ENCODE measurements around the gene CACNG1. TPM values are rescaled to one million over a fixed set of nuclear protein-coding genes. Genes with fewer than 3 reads are reported as not detected.

The CACNG1 gene
- polyA plus RNA-seq, 1 of the 3 experiments (the other 2 are of a cell fraction), result not detected

GRCh38 chr17:67055041-67055443, 10.7 kb downstream of the CACNG1 start:
- CTCF ChIA-PET, result no interaction called here
- H3K9ac ChIP-seq, result no peak overlapping the region
- peaks cover 0 to 3% of the 10 kb centered on the region in 2 experiments; a peak in 1 of 4 replicates for H3K4me1 ChIP-seq (ENCODE audit: control insufficient read depth in 1 of 2, insufficient read depth in 2 of 2, low read depth in 1 of 2, low read length in 1 of 2)
- no peaks in the 10 kb centered on the region for H3K36me3 ChIP-seq (replicated peaks in 1 of 2; ENCODE audit: control insufficient read depth in 1 of 2, insufficient read depth in 2 of 2, low read length in 1 of 2)
- H3K79me2 ChIP-seq (ENCODE audit: insufficient read depth), result no peaks in the 10 kb centered on the region
- DNase-seq, result no peak
- POLR2A ChIA-PET, result no interaction called here
- no peak overlapping the region for H3K4me2 ChIP-seq
- H3K9me2 ChIP-seq, result no peaks in the 10 kb centered on the region
- H4K20me1 ChIP-seq (ENCODE audit: insufficient read depth), result no peaks in the 10 kb centered on the region
- H2AFZ ChIP-seq (ENCODE audit: low read depth), result no peak overlapping the region
- H3F3A ChIP-seq (replicated peaks; ENCODE audit: insufficient read depth), result no peaks in the 10 kb centered on the region
- H3K4me3 ChIP-seq (ENCODE audit: low read depth in 2 of 2, low read length in 1 of 2), result no peak overlapping the region
- H3K9me3 ChIP-seq, result no peaks in the 10 kb centered on the region
- H3K27me3 ChIP-seq (ENCODE audit: insufficient read depth), result no peaks in the 10 kb centered on the region
- 93% methylated on average over 19 of the region's 19 CpGs for WGBS (ENCODE audit: low lambda C conversion rate)
- no peak overlapping the region for H3K27ac ChIP-seq (ENCODE audit: low read depth in 2 of 2, low read length in 1 of 2)
- TF ChIP-seq PBX3 (IDR thresholded peaks at IDR 0.05) (no peak), IRF3 (IDR thresholded peaks at IDR 0.05; ENCODE audit: low read depth, low read length) (no peak), USF2 (IDR thresholded peaks at IDR 0.05; ENCODE audit: borderline replicate concordance, low read depth, low read length) (no peak), TCF12 (IDR thresholded peaks at IDR 0.05) (no peak), CHD2 (IDR thresholded peaks at IDR 0.05; ENCODE audit: low read length, partially characterized antibody) (no peak), EP300 (IDR thresholded peaks at IDR 0.05; ENCODE audit: borderline replicate concordance in 1 of 2, low read depth in 1 of 2, low read length in 1 of 2) (no peak), SIN3A (IDR thresholded peaks at IDR 0.05; ENCODE audit: borderline replicate concordance, low read depth, low read length) (no peak), RXRA (IDR thresholded peaks at IDR 0.05; ENCODE audit: borderline replicate concordance, low read depth) (no peak), NFIC (IDR thresholded peaks at IDR 0.05; ENCODE audit: borderline replicate concordance) (no peak), ZBTB33 (IDR thresholded peaks at IDR 0.05; ENCODE audit: borderline replicate concordance, low read depth) (no peak), GABPA (IDR thresholded peaks at IDR 0.05; ENCODE audit: low read depth) (no peak), CTCF (IDR thresholded peaks at IDR 0.05) (no peak), JUND (IDR thresholded peaks at IDR 0.05) (no peak), NRF1 (IDR thresholded peaks at IDR 0.05; ENCODE audit: low read depth, low read length) (no peak), POLR2AphosphoS5 (IDR thresholded peaks at IDR 0.05; ENCODE audit: low read depth, low read length) (no peak), FOSL2 (IDR thresholded peaks at IDR 0.05; ENCODE audit: borderline replicate concordance, low read depth) (no peak), TAF1 (IDR thresholded peaks at IDR 0.05; ENCODE audit: borderline replicate concordance, low read depth, low read length) (no peak), YY1 (IDR thresholded peaks at IDR 0.05; ENCODE audit: low read depth) (no peak)
